Non-pigmented ciliary epithelial cell (primary cell): Measurements from ENCODE around the gene ADGRG7.
A peak's percentile ranks its signal among the peaks of the same experiment; 100 is the strongest.
"Not testable (repeated sequence)": the region's sequence is repeated elsewhere in the genome, so short reads cannot be mapped to it uniquely, and the experiment has no call there.

Experiments
- DNase-seq: peaks from one replicate; pipeline ENCODE4 v3.0.0-alpha.2; 2010; ENCODE audit warnings: low read depth

ADGRG7 gene, protein sequence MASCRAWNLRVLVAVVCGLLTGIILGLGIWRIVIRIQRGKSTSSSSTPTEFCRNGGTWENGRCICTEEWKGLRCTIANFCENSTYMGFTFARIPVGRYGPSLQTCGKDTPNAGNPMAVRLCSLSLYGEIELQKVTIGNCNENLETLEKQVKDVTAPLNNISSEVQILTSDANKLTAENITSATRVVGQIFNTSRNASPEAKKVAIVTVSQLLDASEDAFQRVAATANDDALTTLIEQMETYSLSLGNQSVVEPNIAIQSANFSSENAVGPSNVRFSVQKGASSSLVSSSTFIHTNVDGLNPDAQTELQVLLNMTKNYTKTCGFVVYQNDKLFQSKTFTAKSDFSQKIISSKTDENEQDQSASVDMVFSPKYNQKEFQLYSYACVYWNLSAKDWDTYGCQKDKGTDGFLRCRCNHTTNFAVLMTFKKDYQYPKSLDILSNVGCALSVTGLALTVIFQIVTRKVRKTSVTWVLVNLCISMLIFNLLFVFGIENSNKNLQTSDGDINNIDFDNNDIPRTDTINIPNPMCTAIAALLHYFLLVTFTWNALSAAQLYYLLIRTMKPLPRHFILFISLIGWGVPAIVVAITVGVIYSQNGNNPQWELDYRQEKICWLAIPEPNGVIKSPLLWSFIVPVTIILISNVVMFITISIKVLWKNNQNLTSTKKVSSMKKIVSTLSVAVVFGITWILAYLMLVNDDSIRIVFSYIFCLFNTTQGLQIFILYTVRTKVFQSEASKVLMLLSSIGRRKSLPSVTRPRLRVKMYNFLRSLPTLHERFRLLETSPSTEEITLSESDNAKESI

DNA sequence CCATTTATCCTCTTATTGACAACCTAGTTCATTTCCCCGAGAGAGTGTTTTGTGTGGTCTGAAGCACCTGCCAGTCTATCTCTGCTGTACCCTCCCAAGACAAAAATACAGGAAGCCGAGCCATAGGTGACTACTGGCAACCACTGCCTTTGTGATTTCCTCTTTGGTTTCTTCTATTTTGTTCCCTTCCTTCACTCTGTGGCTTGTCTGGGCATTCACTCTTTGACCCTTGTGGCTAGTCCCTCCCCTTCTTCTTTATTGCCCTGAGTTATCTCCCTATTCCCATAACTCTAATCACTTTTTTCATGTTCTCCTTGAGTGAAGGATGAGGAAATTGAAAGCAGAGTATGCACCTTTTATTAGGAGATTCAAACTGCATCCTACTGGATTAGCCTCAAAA is at the start of gene ADGRG7:
ADGRG7 (plus strand) TSS at position 297 of the 400 bp plus-strand sequence. CDS start 256 bp downstream, outside the sequence.
- no peak for DNase-seq

DNA sequence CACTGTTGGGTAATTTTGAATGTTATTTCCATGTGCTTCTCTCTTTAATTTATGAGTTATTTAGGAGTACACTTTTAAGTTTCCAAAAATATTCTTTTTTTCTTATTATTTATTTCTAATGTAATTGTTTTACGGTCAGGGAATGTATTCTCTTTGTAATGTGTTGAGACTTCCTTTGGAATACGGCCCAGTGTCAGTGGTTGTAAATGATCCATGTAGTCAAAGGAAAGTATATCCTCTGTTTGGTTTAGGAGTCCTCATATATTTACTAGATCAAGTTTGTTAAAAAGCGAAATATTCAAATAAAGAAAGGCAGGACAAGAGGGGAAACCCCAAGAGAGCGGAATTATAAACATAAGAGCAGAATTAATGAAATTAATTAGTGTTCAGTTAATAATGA is 49.0 kb upstream of the ADGRG7 start:
- no peak for DNase-seq

DNA sequence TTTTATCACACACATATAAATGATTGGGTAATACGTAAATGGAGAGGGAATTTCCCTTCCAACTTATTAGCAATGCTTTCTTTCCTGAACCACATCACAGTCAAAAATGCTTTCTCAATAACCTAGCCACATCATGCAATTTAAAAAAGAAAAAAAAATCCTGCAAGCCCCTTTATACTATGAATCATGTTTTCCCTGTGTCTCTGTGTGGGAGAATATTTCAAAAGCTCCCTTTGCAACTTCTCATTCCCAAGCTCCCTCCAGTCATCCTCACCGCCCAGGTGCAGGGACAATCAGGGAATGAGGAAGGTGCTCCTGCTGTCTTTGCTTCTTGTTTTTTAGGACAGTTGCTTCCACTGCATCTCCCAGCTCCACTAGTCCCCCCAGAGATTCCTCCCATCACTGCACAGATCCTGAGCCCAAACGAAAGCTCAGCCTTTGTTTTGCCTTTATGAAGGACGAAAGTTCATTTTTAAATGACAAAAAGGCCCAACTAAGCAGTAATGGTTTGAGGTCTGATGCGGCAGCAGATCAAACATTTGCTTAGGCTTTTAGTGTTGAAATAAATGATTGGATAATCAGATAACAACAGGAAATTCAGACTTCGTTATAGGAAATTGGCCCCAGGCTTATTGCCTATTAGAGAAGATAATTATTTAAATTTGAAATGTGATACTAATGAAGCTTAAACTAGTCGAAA is 47.8 kb upstream of the ADGRG7 start:
- peak; percentile 60 for DNase-seq

DNA sequence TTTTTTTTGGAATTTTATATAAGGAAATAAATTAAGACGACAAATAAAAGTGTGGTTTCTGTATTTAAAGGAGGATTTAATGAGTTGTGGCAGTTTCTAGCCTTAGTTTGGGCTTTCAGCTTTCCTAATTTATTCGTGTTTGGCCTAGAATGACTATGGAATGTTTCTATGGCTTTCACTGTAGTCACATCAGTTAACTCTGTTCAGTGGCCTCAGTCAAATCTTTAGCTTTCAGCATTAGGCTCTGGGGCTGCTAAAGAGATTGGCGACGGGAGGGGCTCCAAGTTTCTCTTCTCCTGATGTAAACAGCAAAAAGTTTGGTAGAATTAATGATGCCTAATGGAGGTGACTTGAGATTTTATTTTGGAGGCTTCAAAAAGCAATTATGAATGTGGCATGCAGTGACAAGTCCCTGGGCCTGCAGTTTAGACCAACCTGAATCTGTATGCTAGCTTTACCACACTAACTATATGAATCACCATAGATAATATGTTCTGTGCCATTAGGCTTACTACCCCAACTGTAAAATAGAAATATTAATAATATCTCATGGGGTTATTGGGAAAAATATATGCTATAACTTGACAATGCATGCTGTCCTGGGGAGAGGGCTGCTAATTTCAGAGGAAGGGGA is 47.1 kb upstream of the ADGRG7 start:
- DNase-seq = no peak

DNA sequence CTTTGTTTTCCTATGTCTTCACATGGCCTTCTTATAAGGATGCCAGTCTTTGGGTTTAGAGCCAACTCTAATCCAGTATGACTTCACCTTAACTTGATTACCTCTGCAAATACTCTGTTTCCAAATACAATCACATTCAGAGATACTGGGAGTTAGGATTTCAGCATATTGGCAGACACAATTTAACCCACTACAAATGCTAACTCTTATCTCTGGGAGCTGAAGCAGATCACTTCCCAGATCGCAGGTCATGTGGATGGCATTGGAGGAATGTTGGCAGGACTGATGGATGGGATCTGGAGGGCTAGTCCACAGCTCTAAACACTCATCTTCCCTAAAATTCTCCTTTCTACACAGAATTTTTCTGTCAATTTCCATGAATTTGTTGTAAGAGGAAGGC is 46.2 kb upstream of the ADGRG7 start:
- DNase-seq = no peak

DNA sequence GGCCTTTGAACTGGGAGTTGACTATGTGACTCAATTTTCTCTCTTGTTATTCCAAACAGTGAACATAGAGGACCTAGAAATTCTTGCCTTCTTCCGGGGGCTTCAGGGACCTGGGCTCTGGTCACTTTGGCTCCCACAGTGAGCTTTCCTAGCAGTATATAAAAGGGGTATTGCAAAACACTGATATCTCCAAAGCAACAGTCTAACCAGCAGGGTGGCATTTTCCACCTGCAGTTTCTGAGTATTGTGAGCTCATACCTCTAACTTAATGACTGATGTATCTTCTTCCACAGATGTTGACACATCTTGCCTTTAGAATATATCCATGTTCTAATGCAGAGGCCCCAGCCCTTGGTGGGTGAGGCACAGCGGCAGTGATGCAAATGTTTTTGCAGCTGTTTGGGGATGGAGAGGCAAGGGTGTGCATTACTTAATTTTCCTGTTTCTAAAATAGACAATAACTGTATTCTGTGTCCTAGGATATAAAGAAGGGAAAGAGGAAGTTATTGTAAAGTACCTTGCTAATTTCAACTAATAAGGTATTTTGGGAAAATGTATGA is 45.7 kb upstream of the ADGRG7 start:
- no peak for DNase-seq

DNA sequence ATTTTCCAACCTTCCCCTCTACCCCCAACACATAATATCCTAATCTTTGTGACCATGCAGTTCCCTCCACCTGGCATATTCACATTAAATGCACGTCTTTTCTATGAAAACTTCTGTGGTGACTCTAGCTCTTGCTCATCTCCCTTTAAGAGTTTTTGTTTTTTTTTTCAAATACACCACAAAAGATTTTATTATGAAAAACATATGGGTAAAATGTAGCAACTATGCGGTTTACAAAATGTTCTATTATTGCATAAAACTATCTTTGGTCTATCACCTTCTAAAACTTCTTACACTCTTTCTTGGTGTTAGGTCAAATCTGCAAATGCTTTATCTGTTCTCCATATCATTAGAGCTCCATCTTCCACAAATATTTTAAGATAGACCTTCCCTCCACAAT is 38.6 kb upstream of the ADGRG7 start:
- no peak for DNase-seq

DNA sequence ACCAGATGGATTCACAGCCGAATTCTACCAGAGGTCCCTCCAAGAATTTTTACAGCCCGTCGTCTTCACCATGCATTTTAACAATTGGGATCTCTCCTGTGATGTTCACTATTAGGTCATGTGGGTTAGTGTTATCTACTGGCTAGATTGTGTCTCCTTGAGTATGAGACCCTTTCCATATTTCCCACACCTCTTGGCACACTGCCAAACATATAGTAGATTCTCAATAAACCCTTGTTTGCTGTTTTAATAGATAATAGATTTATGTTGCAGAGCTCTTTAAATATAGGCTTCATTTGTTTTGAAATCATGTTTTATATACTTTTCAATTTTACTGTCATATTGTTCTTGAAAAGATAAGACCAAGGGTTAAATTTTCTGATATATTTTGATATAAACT is 34.9 kb upstream of the ADGRG7 start:
- DNase-seq = no peak

DNA sequence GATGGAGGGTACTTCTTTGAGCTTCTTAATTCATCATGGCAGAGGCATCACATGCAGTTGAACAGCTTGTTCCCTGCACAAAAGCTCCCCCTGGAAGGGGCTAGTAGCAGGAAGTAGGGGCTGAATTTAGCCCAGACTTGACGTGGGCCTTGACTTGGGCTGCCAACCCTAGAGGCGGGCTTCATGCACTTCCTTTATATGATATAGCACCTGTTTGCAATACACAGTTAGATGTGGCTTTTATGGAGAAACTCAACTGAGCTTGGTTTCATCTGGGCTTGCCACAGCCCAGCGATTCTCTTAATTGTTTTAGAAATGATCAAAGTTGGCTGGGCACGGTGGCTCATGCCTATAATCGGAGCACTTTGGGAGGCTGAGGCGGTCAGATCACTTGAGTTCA is 33.7 kb upstream of the ADGRG7 start:
- no peak for DNase-seq

DNA sequence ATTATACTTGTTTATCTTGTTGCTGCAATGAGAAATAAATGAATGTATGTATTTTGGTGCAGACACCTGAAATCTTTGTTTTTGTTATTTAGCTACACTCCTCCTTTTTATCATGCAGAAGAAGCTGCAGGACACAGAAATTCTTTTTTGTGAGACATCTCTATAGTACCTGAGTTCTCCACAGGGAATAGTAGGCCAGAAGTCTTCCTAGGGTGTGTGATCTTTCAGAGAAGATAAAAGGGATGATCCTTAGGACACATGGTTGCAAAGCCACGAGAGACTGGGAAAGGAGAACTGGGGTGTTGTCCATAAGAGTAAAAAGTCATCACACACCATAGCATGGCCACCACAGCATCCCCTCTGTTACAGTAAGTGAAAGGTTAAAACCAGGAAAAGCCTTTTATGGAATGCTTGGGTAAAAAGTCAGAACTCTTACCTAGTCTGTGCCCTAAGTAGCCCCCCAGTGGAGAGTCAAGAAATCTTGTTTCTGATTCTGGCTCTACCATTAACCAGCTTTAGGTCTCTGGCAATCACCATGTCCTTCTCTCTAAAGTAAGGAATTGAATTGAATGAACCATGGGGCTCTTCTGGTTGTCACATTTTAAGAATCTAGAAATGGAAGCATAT is 31.9 kb upstream of the ADGRG7 start:
- no peak for DNase-seq

DNA sequence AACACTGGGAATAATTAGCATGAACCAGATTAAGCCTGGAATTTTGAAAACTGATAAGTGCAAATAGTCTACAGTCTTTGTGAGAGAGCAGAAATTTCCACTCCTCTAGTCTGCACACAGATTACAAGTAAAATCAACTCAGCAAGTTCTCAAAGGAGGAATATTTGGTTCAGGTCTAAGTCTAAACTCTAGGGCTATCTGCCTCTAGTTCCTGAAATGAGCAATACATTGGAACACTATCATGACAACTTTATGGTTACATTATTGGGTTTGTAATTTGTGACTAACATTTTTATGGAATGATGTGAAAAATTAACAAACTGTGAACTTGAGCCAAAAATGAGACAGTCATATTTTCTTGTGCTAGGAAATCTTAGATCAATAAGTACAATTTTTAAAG is 30.8 kb upstream of the ADGRG7 start:
- no peak for DNase-seq

DNA sequence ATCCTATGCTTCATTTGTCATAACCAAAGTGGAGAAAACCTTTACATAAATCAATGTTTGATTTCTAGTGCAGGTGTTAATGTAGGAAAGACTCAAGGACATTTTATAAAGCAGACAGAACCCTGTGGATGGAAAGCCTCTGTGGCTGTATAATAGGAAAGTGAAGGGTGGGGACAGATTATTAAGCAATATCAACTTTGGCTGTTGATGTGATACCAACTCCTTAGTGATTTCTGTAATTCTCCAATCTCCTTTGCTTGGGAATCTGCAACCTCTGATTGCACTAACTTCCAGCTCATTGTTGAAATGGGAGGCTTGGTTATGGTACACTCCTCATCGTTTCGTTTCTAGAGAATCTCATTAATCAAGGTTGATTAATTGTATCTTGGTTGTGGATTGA is 29.3 kb upstream of the ADGRG7 start:
- no peak for DNase-seq

DNA sequence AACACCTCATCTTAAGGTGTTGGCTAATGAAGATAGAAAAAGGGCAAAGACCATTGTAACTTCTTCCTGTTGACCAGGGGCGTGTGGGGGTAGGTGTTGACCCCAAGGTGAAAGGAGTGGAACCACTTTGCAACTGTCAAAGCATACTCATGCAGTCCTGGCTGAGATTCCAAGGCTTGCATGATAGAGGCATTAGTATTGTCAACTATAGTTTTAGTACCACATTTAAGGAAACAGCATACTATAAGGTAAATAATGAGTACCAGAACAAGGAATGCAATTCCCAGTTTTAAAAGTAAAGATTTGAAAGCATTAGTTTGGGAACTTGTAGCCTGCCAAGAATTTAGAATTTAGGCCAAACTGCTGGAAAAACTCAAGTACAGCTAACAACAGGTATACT is 27.8 kb upstream of the ADGRG7 start:
- DNase-seq = no peak

DNA sequence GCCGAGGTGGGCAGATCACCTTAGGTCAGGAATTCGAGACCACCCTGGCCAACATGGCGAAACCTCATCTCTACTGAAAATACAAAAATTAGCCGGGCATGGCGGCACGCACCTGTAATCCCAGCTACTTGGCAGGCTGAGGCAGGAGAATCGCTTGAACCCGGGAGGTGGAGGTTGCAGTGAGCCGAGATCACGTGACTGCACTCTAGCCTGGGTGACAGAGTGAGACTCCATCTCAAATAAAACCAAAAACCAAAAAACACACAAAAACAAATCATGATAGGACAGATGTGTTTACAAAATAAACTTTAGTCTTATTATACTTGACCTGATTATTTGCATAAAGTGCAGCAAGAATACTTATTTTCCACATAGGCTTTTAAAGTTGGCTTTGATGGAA is 27.2 kb upstream of the ADGRG7 start:
- DNase-seq = not testable (repeated sequence)

DNA sequence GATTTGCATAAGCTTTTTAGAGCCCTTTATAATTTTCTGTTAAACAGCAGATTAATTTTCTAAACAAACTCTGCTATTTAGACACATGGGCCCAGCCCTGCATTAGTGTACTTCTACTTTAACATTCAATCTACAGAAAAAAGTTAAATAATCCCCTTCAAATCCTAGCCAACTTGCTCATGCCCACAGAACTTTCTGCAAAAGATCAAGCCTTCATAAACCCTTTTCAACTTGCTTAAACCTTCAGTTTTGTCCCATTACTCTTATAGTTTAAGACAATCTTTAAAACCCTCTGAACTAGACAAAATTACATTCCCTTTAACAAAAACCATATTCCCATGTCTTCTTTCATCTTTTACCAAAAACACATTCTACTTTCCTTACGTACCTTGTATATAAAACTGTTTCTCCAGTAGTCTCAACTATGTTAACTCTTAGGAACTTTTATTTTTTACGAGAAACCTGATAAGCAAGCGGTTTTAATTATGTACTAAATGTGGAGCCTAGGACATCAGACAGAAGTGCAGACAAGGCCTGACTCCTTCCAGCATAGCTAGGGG is 25.2 kb upstream of the ADGRG7 start:
- no peak for DNase-seq

DNA sequence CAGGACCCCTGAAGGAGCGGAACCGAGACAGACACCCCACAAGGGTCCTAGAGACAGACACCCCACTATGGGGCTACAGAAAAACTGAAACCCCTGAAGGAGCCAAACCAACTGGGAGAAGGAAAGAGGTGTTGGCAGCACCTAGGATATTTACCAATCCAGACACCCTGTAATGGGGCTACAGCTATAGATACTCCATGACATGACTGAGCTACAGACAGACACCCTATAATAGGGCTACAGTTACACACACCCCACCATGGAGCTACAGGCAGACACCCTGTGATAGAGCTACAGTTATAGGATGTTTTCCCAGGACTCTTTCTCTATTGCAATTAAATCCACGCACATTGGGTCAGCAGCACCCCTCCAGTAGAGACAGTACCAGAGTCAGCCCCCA is 22.6 kb upstream of the ADGRG7 start:
- DNase-seq = no peak

DNA sequence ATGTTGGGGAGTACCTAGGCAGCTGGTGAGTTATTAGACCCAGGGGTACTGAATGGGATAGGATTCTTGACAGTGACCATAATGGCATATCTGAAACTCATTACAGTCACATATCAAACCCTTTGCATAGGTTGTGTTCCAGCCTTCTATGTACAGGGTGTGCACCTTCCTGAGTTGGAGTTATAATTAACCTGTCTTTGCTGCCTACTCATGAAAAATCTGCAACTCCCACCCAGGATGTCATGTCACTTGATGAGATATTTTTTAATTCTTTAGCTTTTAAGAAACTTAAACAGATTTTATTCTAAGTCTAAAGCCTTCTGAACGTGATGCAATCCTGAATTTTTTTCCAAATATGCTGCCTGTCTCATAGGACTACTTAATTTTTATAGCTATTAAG is 21.1 kb upstream of the ADGRG7 start:
- no peak for DNase-seq

DNA sequence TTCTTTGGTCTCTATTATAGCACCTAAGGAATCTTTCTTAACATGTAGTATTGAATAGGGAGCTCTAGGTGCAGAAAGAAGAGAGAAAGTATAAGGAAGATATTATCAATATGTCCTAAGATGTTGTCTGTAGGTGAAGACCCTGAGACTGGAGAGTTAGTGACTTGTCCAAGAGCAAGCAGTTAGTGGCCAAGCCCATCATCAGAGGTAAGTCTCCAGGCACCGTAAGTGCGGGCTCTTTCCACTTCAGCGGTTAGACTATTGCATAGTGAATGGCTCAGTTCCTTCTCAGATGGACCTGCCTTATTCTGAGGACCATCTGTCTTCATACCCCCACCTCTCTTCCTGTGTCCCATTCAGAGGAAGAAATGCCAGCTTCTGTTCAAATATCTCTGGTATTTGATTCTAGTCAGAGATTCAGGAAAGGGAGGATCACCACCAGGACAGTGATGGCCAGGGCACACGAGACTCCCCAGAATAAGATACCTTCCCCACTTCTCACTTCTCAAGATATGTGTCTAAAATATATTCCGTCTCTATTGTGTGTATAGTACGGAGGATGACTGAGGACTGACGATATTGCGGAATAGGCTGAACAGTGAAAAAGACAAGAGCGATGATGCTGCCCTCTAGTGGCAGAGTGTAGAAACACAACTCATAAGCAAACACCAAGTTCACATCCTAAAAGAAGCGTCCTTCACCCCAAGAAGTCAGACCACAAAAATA is 19.1 kb upstream of the ADGRG7 start:
- DNase-seq = peak; percentile 34

DNA sequence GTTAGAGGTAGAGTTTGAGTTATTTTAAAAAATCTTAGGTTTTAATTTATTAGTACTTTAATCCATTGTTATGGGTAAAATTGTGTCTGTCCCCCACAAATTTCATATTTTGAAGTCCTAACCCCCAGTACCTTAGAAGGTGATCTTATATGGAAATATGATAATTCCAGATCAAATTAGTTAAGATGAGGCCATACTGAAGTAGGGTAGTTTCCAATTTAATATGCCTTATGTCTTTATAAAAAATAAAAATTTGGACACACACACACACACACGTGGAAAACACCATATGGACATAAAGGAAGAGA is 18.6 kb upstream of the ADGRG7 start:
- DNase-seq = no peak

DNA sequence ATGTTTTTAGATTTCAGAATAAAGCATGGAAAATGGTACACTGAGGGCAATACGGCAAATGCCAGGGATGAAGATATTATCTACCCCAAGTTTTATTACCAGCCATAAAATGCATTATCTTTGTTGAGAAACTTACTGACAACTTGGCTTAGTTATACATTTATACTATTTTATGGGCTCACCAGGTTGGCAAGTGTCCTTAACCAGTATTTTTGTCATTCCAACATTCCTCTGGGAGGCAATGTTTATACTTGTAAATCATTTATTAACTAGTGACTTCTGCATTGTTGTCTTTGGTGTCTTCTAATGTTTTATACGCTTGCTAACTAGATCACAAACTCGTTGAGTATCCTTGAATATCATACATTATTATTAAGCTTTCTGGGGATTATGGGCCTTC is 18.0 kb upstream of the ADGRG7 start:
- no peak for DNase-seq
